Medulla oblongata (tissue), 1 donor: ENCODE data around the gene NLRC4.
"Not testable (repeated sequence)": the region's sequence is repeated elsewhere in the genome, so short reads cannot be mapped to it uniquely, and the experiment has no call there.

ENCODE experiments used
- DNase-seq: peaks from one replicate; pipeline ENCODE4 v3.0.0-alpha.2; 2015; ENCODE audit errors: extremely low spot score

Gene NLRC4, protein sequence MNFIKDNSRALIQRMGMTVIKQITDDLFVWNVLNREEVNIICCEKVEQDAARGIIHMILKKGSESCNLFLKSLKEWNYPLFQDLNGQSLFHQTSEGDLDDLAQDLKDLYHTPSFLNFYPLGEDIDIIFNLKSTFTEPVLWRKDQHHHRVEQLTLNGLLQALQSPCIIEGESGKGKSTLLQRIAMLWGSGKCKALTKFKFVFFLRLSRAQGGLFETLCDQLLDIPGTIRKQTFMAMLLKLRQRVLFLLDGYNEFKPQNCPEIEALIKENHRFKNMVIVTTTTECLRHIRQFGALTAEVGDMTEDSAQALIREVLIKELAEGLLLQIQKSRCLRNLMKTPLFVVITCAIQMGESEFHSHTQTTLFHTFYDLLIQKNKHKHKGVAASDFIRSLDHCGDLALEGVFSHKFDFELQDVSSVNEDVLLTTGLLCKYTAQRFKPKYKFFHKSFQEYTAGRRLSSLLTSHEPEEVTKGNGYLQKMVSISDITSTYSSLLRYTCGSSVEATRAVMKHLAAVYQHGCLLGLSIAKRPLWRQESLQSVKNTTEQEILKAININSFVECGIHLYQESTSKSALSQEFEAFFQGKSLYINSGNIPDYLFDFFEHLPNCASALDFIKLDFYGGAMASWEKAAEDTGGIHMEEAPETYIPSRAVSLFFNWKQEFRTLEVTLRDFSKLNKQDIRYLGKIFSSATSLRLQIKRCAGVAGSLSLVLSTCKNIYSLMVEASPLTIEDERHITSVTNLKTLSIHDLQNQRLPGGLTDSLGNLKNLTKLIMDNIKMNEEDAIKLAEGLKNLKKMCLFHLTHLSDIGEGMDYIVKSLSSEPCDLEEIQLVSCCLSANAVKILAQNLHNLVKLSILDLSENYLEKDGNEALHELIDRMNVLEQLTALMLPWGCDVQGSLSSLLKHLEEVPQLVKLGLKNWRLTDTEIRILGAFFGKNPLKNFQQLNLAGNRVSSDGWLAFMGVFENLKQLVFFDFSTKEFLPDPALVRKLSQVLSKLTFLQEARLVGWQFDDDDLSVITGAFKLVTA

GRCh38 chr2:32264422-32265105 lies at the start of gene NLRC4:
TSS of gene NLRC4 (minus strand) at chr2:32264886. CDS start at chr2:32256775, 8,111 bp downstream.
- DNase-seq: peak; percentile 58

- DNase-seq: no peak
These were observed 45.9 kb upstream of the NLRC4 start for GRCh38 chr2:32310577-32310976.

GRCh38 chr2:32293966-32294562 lies 29.4 kb upstream of the NLRC4 start:
- DNase-seq: not testable (repeated sequence)

GRCh38 chr2:32293493-32293892 lies 28.8 kb upstream of the NLRC4 start:
- not testable (repeated sequence) for DNase-seq

- no peak for DNase-seq
These were observed 27.1 kb upstream of the NLRC4 start for GRCh38 chr2:32291746-32292145.

DNA sequence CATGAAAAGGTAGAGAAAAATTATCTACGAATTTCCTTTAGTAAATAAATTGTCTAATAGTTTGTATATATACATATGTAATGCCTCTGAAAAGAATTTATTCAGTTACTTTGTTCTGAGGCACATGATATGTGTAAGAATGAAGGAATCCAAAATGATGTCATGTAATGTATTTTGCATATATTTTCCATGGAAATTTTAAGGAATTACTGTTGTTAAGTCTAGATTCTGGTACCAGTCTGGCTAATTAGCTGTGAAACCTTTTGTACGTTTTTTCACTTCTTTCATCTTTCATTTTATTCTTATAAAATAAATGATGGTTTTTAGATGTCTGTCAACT lies 25.3 kb upstream of the NLRC4 start:
- no peak for DNase-seq

GRCh38 chr2:32289165-32289999 lies 24.7 kb upstream of the NLRC4 start:
- DNase-seq: no peak

DNA sequence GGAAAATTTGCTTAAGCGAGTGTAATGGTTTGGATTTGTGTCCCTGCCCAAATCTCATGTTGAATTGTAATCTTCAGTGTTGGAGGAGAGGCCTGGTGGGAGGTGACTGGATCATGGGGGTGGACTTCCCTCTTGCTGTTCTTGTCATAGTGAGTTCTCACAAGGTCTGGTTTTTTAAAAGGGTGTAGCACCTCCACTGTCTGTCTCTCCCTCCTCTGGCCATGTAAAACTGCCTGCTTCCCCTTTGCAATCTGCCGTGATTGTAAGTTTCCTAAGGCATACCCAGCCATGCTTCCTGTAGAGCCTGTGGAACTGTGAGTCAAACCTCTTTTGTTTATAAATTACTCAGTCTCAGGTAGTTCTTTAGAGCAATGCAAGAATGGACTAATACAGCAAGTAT lies 19.6 kb upstream of the NLRC4 start:
- DNase-seq: no peak

DNA sequence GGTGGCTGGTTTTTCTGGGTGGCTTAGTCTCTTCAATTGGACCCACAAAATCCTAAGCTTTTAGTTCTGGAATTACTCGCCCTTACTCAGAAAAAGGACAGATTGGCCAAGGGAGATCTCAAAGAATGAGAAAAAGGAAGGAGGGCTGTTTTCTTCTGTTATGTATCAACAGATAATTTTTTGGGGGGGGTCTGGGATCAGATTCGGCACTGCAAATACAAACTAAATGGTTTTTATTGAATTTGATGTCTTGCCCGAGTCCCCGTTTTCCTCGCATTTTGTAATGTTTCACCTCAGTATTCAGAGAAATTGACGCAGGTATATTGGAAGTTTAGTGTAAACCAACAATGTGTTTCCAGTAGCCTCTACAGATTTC lies 13.8 kb upstream of the NLRC4 start:
- DNase-seq: no peak

DNA sequence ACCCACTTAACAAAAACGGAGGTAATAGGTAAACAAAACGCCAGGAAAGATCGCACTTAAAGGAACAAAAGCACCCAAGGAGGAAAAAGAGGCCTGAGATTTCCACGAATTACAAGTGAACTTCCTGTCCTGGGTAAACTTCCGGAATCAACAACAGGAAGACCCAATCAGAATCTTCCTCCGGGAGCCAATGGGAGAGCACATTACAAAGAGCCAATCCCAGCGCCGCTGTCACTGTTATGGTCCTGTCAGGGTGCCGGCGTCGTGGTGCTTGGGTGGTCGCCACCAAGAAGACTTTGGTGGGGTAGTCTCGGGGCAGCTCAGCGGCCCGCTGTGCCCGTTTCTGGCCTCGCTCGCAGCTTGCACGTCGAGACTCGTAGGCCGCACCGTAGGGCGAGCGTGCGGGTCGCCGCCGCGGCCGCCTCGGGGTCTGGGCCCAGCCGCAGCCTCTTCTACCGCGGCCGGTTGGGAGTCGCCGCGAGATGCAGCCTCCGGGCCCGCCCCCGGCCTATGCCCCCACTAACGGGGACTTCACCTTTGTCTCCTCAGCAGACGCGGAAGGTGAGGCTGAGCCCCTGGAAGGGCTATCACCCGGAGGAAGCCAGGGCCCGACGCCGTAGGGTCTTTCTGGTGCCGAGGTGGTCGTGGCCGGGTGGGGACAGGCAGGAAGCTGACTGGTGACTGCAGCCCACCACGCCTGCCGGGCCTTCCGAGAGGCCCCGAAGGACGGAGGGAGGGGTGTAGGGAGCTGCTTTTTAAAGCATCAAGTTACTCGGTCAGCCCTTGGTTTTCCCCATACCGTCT lies 13.2 kb upstream of the NLRC4 start, which contains the start of gene YIPF4:
Gene YIPF4, plus strand, starts transcription at position 231 of the 804 bp plus-strand sequence. Its CDS starts 252 bp downstream, at position 483.
- DNase-seq: peak; percentile 96

DNA sequence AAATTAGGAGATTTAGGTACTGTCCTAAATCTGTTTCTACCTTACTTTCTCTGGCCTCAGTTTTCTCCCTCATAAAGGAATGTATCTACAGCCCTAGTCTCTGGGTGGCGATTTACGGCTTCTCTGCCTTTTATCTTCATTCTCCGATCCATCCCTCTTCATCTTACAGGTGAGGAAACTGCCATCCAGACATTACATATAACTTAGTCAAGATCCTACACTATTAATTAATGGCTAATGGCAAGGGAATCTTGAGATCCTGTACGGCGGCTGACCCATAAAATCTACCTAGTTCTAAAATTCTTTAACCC lies 12.6 kb upstream of the NLRC4 start:
- no peak for DNase-seq

- DNase-seq: not testable (repeated sequence)
These were observed 11.1 kb upstream of the NLRC4 start for GRCh38 chr2:32275790-32276189.

GRCh38 chr2:32274289-32274688 lies 9.6 kb upstream of the NLRC4 start:
- DNase-seq: no peak

DNA sequence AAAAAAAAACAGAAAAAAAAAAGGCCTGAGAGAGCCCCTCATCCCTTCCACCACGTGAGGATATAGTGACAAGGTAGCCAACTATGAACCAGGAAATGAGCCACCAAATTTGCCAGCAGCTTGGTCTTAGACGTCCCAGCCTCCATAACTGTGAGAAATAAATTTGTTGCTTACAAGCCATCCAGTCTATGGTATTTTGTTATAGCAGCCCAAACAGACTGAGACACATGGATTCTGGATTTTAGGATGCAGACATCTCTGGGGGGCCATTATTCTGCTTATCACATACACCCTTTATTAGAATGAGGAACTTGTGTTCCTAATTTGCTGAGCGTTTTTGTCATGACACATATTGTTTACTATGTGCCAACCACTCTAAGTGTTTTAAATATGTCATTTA lies 7.6 kb upstream of the NLRC4 start:
- no peak for DNase-seq

- no peak for DNase-seq
These were observed 6.4 kb upstream of the NLRC4 start for GRCh38 chr2:32271063-32271462.

GRCh38 chr2:32262105-32262504 lies 2.6 kb downstream of the NLRC4 start:
- DNase-seq: peak; percentile 74

DNA sequence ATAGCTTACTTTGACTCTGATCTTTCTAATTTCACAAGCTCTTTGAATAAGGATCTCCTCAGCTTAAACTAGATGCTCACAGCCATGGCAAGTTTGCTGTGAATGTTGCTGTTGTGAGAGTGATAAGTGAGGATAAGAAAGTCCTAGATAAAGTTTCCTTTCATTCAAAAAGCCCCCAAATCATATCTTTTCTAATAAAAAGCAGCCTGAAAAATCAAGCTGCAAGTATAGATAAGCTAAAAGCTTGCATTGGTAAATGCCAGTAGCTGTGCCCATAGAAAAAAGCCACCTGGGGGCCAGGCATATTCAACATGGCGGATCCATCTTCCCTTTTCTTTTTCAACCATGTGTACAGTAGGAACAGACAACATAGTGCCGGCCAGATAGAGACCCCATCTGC lies 4.3 kb downstream of the NLRC4 start:
- no peak for DNase-seq

DNA sequence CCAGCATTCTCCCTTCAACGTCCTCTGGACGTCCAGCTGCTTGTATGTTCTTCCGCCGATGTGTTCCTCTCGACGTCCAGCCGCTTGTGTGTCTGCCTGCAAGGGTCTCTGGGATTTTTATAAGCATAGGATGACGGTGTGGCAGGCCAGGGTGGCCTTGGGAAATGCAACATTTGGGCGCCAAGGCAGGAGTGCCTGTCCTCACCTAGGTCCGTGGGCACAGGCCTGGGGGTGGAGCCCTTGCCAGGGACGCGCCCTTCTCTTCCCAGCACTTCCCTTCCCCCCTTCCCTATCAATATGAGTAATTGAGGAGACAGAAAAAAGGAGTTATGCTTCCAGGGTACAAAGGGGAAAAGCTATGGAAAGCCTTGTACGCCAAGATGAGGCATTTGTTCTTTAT lies 6.4 kb downstream of the NLRC4 start:
- DNase-seq: no peak

- no peak for DNase-seq
These were observed 14.4 kb downstream of the NLRC4 start for GRCh38 chr2:32250290-32250689.

DNA sequence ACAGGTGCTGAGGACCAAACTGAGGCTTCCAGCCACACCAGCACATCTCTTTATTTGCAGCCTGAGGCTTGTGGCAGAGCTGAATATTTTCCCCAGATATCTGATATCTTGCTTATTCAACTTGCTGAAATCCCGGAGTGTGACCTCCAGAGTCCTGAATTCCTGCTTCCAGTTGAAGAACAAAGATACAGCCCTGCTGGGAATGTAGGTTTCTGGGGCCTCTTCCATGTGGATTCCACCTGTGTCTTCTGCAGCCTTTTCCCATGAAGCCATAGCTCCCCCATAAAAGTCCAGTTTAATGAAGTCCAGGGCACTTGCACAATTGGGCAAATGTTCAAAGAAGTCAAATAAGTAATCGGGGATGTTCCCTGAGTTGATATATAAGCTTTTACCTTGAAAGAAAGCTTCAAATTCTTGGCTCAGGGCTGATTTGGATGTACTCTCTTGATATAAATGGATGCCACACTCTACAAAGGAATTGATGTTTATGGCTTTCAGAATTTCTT lies 14.9 kb downstream of the NLRC4 start:
- no peak for DNase-seq
